Stimulated activated CD8-positive, alpha-beta memory T cell treated with anti-CD3 and anti-CD28 coated beads, Interleukin-15, amount 100 ng/mL, for 24 hours (primary cell): Measurements from ENCODE around the gene FNDC7.
"Not testable (repeated sequence)": the region's sequence is repeated elsewhere in the genome, so short reads cannot be mapped to it uniquely, and the experiment has no call there.

Source experiments
- DNase-seq: peaks from one replicate; pipeline ENCODE4 v3.0.0-alpha.2; 2020; ENCODE audit warnings: low read depth

The FNDC7 gene

GRCh38 chr1:108699375-108700332 lies 13.1 kb upstream of the FNDC7 start:
- DNase-seq, result no peak

- DNase-seq, result no peak
Observed at GRCh38 chr1:108701176-108701849, 11.4 kb upstream of the FNDC7 start.

GRCh38 chr1:108702109-108702508 lies 10.6 kb upstream of the FNDC7 start:
- not testable (repeated sequence) for DNase-seq

GRCh38 chr1:108703939-108704338 lies 8.8 kb upstream of the FNDC7 start:
- no peak for DNase-seq

- no peak for DNase-seq
Observed at GRCh38 chr1:108704496-108704895, 8.2 kb upstream of the FNDC7 start.

GRCh38 chr1:108706643-108707042 lies 6.1 kb upstream of the FNDC7 start:
- DNase-seq, result no peak

- no peak for DNase-seq
Observed at GRCh38 chr1:108708691-108709660, 3.7 kb upstream of the FNDC7 start.

GRCh38 chr1:108715932-108716331 lies 3.2 kb downstream of the FNDC7 start:
- no peak for DNase-seq

GRCh38 chr1:108716437-108717230 lies 3.9 kb downstream of the FNDC7 start:
- no peak for DNase-seq

- DNase-seq, result no peak
Observed at GRCh38 chr1:108717774-108718316, 5.1 kb downstream of the FNDC7 start.

- DNase-seq, result no peak
Observed at GRCh38 chr1:108718927-108719655, 6.4 kb downstream of the FNDC7 start.

GRCh38 chr1:108719656-108720435 lies 7.1 kb downstream of the FNDC7 start:
- no peak for DNase-seq

GRCh38 chr1:108722292-108722691 lies 9.6 kb downstream of the FNDC7 start:
- no peak for DNase-seq

- DNase-seq, result no peak
Observed at GRCh38 chr1:108725906-108726305, 13.2 kb downstream of the FNDC7 start.

GRCh38 chr1:108728327-108728923 lies 15.7 kb downstream of the FNDC7 start:
- DNase-seq, result no peak

- no peak for DNase-seq
Observed at GRCh38 chr1:108729481-108729880, 16.8 kb downstream of the FNDC7 start.

GRCh38 chr1:108732398-108732797 lies 19.7 kb downstream of the FNDC7 start:
- DNase-seq, result no peak

GRCh38 chr1:108734171-108734865 lies 21.6 kb downstream of the FNDC7 start:
- DNase-seq, result no peak
